Dermis blood vessel endothelial cell (primary cell): ENCODE data around the gene THAP4. TPM values are rescaled to one million over a fixed set of nuclear protein-coding genes. Genes with fewer than 3 reads are reported as not detected.
"Not testable (repeated sequence)": the region's sequence is repeated elsewhere in the genome, so short reads cannot be mapped to it uniquely, and the experiment has no call there.

ENCODE experiments used
- DNase-seq: peaks from one replicate; pipeline ENCODE4 v3.0.0; 2010
- total RNA-seq: library from RNA; depleted of rRNA; stranded (reverse); fragments of >200 nt; gene quantifications from 2 replicates; pipeline ENCODE4 v1.2.3, GENCODE V29; 2014

The THAP4 gene
- total RNA-seq, 1 donor from 2014 or later, result 37.8 TPM

- DNase-seq, result not testable (repeated sequence)
Observed at GRCh38 chr2:241662731-241663130, 25.8 kb upstream of the THAP4 start.

- no peak for DNase-seq
Observed at GRCh38 chr2:241660593-241661213, 23.7 kb upstream of the THAP4 start.

GRCh38 chr2:241659150-241659739 lies 22.3 kb upstream of the THAP4 start:
- peak; percentile 87 for DNase-seq

- DNase-seq, result no peak
Observed at GRCh38 chr2:241658296-241658695, 21.3 kb upstream of the THAP4 start.

GRCh38 chr2:241657786-241658254 lies 20.9 kb upstream of the THAP4 start:
- no peak for DNase-seq

GRCh38 chr2:241656190-241656741 lies 19.3 kb upstream of the THAP4 start:
- DNase-seq, result no peak

- no peak for DNase-seq
Observed at GRCh38 chr2:241655516-241656189, 18.7 kb upstream of the THAP4 start.

- DNase-seq, result no peak
Observed at GRCh38 chr2:241654551-241654950, 17.6 kb upstream of the THAP4 start.

- no peak for DNase-seq
Observed at GRCh38 chr2:241653210-241653750, 16.3 kb upstream of the THAP4 start.

- no peak for DNase-seq
Observed at GRCh38 chr2:241652722-241653121, 15.8 kb upstream of the THAP4 start.

- no peak for DNase-seq
Observed at GRCh38 chr2:241652142-241652541, 15.2 kb upstream of the THAP4 start.

- no peak for DNase-seq
Observed at GRCh38 chr2:241649927-241650326, 13.0 kb upstream of the THAP4 start.

GRCh38 chr2:241649404-241649803 lies 12.4 kb upstream of the THAP4 start:
- DNase-seq, result no peak

GRCh38 chr2:241648453-241648852 lies 11.5 kb upstream of the THAP4 start:
- DNase-seq, result no peak

- no peak for DNase-seq
Observed at GRCh38 chr2:241645915-241646645, 9.1 kb upstream of the THAP4 start.

- DNase-seq, result no peak
Observed at GRCh38 chr2:241645056-241645914, 8.3 kb upstream of the THAP4 start.

GRCh38 chr2:241641631-241642030 lies 4.7 kb upstream of the THAP4 start:
- DNase-seq, result no peak

GRCh38 chr2:241640165-241640795 lies 3.3 kb upstream of the THAP4 start:
- no peak for DNase-seq

- no peak for DNase-seq
Observed at GRCh38 chr2:241639385-241639784, 2.4 kb upstream of the THAP4 start.

GRCh38 chr2:241638940-241639339 lies 2.0 kb upstream of the THAP4 start:
- no peak for DNase-seq
